Loucy (cell line): ENCODE data around the gene MYO1D.

Experiments used
- EZH2phosphoT487 ChIP-seq: fragments of 200-600 bp; IDR thresholded peaks from 2 replicates; pipeline ENCODE4 v1.6.1; 2018; ENCODE audit warnings: antibody characterized with exemption, mild to moderate bottlenecking, moderate library complexity, borderline replicate concordance
- TF ChIP-seq, protein P1 (sequence below): fragments of 200-600 bp; sonication (generic); conservative IDR thresholded peaks from 2 replicates; pipeline ENCODE4 v1.5.1; 2014; ENCODE audit warnings: mild to moderate bottlenecking, antibody characterized with exemption, low read length

DNA sequence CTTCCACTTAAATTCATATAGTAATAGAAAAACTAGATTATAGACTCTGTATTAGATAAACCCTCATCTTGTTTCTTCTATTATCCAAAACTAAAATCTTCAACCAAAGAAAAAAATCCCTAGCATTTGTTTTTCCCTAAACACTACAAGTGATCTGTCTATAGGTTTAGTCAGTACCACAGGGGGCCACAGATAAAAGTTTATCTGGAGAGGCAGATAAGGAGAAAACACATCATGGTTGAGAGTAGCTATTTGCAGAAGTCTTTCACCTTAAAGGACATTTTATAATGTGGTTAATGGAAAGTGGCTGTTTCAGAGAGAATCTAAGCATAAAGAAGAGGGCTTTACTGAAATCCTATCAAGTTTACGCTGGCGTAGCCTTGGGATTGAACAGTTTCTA, 230.0 kb downstream of the MYO1D start:
- TF ChIP-seq, protein P1, sequence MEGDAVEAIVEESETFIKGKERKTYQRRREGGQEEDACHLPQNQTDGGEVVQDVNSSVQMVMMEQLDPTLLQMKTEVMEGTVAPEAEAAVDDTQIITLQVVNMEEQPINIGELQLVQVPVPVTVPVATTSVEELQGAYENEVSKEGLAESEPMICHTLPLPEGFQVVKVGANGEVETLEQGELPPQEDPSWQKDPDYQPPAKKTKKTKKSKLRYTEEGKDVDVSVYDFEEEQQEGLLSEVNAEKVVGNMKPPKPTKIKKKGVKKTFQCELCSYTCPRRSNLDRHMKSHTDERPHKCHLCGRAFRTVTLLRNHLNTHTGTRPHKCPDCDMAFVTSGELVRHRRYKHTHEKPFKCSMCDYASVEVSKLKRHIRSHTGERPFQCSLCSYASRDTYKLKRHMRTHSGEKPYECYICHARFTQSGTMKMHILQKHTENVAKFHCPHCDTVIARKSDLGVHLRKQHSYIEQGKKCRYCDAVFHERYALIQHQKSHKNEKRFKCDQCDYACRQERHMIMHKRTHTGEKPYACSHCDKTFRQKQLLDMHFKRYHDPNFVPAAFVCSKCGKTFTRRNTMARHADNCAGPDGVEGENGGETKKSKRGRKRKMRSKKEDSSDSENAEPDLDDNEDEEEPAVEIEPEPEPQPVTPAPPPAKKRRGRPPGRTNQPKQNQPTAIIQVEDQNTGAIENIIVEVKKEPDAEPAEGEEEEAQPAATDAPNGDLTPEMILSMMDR = no peak
- no peak for TF ChIP-seq EZH2phosphoT487
